ENCODE measurements around the gene MEIS1.
"Not testable (repeated sequence)": the region's sequence is repeated elsewhere in the genome, so short reads cannot be mapped to it uniquely, and the experiment has no call there.

The MEIS1 gene

DNA sequence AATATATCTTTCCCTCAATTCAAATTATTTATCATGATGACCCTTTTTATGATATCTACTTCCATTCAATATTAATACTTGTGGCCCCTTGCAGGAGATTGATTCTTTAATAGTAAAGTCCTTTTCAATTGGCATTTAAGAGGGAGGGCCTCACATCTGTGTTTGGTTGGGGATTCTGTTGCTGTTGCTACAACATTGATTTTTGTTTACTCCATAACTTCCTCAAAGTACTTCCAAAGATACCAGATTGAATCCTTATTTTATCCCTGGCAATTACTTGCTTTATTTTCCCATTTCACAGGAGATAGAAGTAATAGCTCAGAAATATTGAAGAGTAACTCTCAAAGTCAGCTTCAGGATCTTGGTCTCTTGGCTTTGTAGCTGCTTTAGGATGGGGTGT lies 32.8 kb downstream of the MEIS1 start:
- no peak for DNase-seq (ENCODE audit: low read depth in 2 of 2)

DNA sequence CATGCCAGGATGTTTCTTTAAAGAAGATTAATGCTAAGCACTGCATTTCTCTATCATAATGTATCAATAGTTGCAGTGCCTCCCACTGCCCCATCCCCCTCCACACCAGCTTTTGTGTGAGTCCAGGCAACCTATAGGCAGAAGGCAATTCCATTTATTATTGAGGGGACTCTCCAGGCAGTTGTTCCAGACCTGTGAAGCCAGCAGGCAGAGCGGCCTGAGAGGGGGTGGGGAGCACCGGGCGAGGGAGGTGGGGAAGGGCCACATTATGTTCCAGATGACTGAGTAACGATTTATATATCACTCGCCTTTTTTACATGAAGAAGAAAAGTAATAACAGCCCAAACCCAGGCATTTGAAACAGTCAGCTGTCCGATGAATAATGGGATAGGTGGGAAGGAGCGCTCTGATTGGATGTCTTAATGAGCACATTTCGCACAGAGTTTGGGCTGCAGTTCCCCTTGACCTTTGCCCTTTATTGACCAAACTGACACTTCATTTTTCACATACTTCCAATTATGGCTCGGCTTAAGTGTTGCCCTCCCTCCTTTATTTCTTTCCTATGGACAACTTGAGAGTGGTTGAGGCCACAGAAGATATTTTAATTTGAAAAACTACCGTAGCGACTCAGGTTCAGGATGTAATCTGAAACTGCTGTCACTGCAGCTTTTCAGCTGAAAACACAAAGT lies 34.4 kb downstream of the MEIS1 start:
- no peak for DNase-seq (ENCODE audit: low read depth in 2 of 2)

- DNase-seq (ENCODE audit: low read depth in 2 of 2): no peak
Measured at GRCh38 chr2:66470199-66470598, 35.3 kb downstream of the MEIS1 start.

GRCh38 chr2:66472225-66472843 lies 37.4 kb downstream of the MEIS1 start:
- DNase-seq (ENCODE audit: low read depth in 2 of 2): no peak

DNA sequence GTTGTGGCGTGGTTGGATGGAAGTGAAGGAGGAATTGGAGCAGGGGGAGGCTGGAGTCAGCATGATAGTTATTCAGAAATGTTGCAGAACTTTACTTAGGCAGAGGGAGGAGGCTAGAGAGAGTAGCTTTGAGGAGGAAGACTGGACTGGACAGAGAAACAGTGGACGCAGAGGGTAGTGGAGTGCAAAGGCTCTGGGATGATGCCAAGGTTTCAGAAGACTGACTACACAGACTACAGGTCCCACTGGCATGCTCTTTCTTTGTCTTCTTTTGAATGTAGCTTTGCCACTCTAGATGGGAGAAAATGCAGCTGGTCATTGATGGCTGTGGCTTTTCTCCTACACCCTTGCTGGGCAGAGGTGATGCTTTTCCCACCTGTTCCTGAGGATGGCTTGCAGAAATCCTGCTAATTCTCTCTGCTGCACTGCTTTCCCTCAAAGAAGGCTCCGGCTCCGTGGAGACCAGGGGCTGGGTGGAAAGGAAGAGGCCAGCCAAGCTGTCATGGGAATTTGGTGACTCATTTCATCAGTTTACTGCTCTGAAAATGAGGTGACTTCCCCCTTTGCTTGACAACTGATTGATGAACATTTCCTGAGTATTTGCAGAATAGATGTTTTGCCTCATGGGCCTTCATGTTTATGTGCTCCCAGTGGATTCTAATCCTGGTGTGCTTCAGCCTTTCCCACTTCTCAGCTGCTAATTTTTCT lies 42.4 kb downstream of the MEIS1 start:
- DNase-seq (ENCODE audit: low read depth in 2 of 2): no peak

DNA sequence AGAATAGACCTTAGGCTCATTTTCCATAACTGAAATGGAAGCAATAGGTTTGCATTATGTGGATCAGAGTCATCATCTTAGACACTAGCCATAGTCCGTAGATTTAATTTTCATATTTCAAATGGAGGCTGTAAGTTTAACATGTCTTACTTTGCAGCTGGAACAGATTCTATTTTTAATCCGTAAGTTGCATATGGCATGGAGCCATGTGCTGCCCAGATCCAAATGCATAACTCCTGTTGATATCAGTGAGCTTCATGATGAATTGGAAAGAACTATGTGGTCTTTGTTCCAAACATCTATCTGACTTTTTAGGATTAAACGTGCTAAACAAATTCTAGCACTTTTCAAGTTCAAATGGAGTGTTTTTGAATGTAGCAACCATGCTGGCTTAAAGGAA lies 43.4 kb downstream of the MEIS1 start:
- no peak for DNase-seq (ENCODE audit: low read depth in 2 of 2)

GRCh38 chr2:66478731-66479316 lies 43.9 kb downstream of the MEIS1 start:
- DNase-seq (ENCODE audit: low read depth in 2 of 2): no peak

GRCh38 chr2:66481100-66481549 lies 46.2 kb downstream of the MEIS1 start:
- DNase-seq (ENCODE audit: low read depth in 2 of 2): no peak

DNA sequence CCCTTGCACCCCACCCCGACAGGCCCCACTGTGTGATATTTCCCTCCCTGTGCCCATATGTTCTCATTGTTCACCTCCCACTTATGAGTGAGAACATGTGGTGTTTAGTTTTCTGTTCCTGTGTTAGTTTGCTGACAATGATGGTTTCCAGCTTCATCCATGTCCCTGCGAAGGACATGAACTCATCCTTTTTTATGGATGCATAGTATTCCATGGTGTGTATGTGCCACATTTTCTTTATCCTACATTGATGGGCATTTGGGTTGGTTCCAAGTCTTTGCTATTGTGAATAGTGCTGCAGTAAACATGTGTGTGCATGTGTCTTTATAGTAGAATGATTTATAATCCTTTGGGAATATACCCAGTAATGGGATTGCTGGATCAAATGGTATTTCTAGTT lies 50.3 kb downstream of the MEIS1 start:
- DNase-seq (ENCODE audit: low read depth in 2 of 2): not testable (repeated sequence)

DNA sequence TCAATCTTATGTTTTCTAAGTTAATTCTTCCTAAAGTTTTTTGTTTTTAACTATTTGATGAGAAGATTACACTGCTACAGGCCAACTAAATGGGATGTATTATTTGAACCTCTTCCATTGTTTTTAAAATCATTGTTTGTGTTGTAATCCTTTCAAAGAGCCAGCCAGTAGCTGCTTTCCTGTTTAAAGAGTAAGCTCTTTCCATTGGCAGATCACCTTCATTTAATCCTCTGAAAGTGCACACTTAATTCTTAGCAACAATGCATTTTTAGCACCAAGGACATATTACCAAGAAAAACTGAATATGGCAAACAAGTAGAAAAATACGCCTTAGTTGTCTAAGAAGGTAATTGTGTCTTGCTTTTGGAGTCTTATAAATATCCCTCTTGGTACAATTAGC lies 54.0 kb downstream of the MEIS1 start:
- no peak for DNase-seq (ENCODE audit: low read depth in 2 of 2)

DNA sequence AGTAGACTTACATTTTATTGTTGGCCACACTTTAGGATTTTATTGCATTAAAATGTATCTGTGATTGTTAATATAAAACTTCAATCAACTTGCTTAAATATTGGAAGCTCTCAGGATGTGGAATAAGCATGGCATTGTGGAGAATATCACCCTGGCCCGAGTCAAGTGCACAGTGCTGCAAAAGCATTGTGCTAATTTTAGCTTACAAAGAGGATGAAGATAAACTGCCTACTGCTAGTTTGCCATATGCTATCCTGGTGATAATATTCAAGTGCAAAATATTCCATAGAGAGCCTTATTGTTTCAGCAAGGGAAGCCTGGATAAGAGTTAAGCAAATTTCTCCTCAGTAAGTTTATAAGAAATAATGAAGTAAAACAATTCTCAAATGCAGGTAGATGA lies 54.5 kb downstream of the MEIS1 start:
- DNase-seq (ENCODE audit: low read depth in 2 of 2): no peak

DNA sequence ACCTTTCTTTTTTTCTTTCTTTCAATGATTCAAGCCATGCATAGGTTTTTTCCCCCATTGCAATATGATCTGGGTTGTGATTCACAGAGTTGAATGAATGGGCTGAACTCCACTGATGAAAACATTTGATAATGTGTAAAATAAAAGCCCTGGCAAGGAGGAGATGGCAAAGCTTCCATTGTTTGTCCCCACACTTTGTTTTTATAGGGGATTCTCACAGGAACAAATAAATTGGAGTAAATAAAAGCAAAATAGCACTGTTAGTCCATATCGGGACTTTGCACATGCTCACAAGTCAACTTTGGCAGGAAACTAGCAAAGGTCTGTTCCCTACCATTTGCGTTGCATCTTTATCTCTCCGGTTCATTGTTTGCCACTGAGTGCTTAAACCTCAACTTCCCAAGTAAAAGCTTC lies 55.7 kb downstream of the MEIS1 start:
- no peak for DNase-seq (ENCODE audit: low read depth in 2 of 2)

GRCh38 chr2:66494708-66495107 lies 59.8 kb downstream of the MEIS1 start:
- no peak for DNase-seq (ENCODE audit: low read depth in 2 of 2)

DNA sequence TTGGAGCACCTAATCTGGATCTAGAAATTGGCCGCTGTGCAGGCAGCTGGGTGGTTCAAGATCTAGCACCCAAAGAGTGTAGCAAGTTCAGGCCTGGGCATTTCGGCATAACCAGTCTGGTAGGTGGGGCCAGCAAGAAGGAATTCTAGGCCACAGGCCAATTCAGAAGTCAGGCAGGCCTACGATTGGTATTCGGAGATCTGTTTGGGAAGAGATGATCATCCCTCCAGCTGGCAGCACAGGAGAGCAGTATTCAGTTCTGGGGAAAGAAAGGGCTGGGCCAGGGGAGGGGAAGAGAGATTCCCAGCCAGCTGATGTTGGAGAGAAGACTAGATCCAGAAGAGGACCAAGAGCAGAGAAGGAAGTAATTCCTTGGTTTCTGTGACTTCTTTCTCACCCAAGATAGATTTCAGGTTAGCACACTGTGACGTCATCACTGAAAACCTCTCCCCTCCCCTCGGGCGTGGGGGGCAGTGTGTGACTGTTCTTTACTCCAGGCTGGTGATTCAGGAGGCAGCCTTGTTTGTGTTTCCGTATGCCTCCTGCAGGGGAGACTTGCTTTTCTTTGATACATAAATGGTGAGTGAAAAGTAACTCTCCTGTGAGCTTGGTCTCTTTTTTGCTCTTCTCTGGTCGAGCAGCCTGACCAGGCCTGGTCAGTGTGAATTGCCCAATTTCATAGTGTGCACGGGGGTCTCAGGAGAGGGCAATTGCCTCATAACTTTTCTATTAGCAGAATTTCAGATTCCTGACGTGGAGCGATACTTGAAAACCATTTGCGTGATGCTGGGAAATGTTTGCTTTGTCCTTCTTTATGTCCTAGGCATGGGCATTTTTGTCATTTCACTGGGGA lies 61.1 kb downstream of the MEIS1 start:
- DNase-seq (ENCODE audit: low read depth in 2 of 2): no peak

DNA sequence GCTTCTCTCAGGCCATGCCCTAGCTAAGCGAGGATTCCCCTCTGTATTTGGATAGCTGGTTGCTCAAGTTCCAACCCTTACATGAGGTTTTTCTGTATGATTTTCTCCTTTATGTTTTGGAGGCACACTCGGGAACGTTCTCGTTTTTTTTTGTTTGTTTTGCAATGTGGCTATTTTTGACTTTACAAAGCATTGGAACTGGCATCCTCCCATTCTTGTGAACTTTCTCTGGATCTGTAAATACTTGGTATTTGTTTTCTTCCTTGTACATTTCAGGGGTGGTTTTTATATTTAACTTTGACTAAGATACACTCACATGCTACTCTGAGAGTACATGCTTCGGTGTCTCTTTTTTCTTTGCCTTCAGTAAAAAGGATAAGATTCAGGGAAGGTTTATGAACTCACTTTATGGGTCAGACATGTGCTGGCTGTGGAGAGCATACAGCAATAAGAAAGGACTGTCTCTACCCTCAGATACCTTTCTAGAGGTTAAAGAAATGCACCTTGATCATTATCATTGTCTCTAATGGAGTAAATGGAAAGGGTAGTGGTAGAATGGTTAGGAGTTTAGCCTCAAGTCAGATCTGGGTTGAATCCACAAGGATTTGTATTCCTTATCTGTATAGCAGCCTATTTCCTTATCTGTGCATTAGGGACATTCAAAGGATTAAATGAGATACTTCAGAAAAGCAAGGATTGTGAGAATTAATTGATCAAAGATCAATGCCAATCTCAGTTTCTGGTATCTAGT lies 61.9 kb downstream of the MEIS1 start:
- DNase-seq (ENCODE audit: low read depth in 2 of 2): no peak

DNA sequence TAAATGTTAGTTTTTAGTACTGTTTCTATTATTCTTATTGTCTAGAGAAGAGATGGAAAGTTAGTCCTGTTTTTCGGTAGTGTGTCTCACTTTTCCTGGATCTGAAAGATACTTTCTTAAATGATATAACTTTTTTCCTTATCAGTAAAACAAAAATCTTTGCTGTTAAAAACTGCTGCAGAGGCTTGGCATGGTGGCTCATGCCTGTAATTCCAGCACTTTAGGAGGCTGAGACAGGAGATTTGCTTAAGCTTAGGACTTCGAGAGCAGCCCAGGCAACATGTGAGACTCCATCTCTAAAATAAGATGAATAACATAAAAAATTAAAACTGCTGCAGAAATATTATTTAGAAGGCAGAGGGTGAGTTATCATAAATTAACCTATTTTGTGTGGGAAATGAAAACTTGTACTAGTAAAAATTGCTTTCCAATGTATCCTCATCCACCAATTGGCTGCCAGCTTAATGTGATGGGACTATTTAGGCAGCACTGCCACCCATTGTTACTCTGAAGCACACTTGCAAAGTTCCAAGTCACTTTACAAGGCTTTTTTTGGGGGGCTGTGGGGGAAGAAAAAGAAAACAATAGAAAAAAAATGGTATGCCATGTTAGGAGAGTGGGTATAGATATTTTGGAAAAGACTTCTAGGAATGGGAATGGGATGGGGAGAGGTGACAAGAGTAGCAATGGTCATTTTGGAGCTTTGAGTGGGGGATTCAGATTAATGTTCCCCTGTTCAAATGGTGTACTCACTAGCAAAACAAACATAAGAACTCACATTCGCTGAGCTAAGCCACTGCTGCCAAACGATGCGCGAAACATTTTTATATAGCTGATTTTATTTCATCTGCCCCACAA lies 62.7 kb downstream of the MEIS1 start:
- no peak for DNase-seq (ENCODE audit: low read depth in 2 of 2)

GRCh38 chr2:66498289-66498975 lies 63.5 kb downstream of the MEIS1 start:
- DNase-seq (ENCODE audit: low read depth in 2 of 2): no peak

GRCh38 chr2:66501267-66501666 lies 66.3 kb downstream of the MEIS1 start:
- DNase-seq (ENCODE audit: low read depth in 2 of 2): no peak

DNA sequence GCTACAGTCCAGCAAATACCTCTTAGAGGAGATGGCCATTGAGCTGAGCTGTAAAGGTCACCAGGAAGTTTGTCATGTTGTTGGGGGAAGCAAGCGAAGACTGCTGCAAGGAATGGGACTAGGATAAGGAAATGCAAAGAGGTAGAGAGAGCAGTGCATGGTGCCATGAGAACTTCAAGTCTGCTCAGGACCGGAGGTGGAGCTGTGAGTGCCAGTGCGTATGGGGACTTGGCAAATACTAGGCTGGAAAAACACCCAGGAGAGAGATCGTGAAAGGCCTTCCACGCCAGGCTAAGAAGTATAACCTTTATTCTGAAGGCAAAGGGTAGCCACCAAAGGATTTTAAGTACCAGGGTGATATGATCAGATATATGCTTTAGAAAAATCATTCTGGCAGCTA lies 71.3 kb downstream of the MEIS1 start:
- DNase-seq (ENCODE audit: low read depth in 2 of 2): no peak
